ENCODE results near the gene KCNH2. TPM values are rescaled to one million over a fixed set of nuclear protein-coding genes. Genes with fewer than 3 reads are reported as not detected.
"Not testable (repeated sequence)": the region's sequence is repeated elsewhere in the genome, so short reads cannot be mapped to it uniquely, and the experiment has no call there.

KCNH2 gene
- total and polyA plus RNA-seq, 2 of the 13 experiments (the other 11 are each of a cell fraction or from before 2014, with no cell fraction given) = 0.09 to 0.11 TPM

DNA sequence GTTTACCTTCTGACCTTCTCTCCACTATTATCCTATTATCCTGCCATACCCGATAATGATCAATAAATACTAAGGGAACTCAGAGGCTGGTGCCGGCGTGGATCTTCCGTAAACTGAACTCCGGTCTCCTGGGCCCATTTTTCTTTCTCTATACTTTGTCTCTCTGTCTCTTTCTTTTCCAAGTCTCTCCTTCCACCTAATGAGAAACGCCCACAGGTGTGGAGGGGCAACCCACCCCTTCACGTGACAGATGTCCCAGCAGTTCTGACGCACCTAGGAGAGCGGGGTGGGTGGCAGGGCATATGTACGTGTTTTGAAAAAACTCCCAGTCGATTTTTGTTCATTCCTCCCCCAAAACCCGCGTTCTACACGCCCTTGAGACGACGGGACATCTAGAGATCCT, 49.6 kb upstream of the KCNH2 start:
- ChIA-PET POLR2A (interaction anchor here (1.0 to 2.1 kb wide), 15 partner anchors 8 to 659 kb away, joined by 3 to 35 read pairs (median 4); partner anchors contain the start of genes FASTK, NUB1, REPIN1 and TMUB1), CTCF (ENCODE audit: low intra/inter-chr PET ratio, low total read pairs) (interaction anchor here (0.9 kb wide), 2 partner anchors 28 to 52 kb away, joined by 3 read pairs; partner anchors contain the start of gene FASTK)
- TF ChIP-seq, protein P1, sequence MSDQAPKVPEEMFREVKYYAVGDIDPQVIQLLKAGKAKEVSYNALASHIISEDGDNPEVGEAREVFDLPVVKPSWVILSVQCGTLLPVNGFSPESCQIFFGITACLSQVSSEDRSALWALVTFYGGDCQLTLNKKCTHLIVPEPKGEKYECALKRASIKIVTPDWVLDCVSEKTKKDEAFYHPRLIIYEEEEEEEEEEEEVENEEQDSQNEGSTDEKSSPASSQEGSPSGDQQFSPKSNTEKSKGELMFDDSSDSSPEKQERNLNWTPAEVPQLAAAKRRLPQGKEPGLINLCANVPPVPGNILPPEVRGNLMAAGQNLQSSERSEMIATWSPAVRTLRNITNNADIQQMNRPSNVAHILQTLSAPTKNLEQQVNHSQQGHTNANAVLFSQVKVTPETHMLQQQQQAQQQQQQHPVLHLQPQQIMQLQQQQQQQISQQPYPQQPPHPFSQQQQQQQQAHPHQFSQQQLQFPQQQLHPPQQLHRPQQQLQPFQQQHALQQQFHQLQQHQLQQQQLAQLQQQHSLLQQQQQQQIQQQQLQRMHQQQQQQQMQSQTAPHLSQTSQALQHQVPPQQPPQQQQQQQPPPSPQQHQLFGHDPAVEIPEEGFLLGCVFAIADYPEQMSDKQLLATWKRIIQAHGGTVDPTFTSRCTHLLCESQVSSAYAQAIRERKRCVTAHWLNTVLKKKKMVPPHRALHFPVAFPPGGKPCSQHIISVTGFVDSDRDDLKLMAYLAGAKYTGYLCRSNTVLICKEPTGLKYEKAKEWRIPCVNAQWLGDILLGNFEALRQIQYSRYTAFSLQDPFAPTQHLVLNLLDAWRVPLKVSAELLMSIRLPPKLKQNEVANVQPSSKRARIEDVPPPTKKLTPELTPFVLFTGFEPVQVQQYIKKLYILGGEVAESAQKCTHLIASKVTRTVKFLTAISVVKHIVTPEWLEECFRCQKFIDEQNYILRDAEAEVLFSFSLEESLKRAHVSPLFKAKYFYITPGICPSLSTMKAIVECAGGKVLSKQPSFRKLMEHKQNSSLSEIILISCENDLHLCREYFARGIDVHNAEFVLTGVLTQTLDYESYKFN (CRISPR knock-in tag; conservative IDR thresholded peaks at IDR 0.05) = 0 out of 2 replicates have a peak, but pooled peaks have one; percentile 4
- Histone ChIP-seq H3K4me1 (ENCODE audit: insufficient read depth, low read length) (peaks cover 29% of the 10 kb centered on the region), H3K27me3 (ENCODE audit: control insufficient read depth in 1 of 2, insufficient read depth in 2 of 2, low read length in 2 of 2) (peaks cover 10 to 35% of the 10 kb centered on the region in 2 experiments; a peak in 4 of 5 replicates), H3K4me2 (ENCODE audit: low read depth, low read length) (peak overlapping the region; percentile 92), H3K9ac (ENCODE audit: insufficient read depth, low read depth, low read length) (peak overlapping the region; percentile 33; the same call in 1 of the 2 replicates), H3K4me3 (replicated peaks in 1 of 3; ENCODE audit: insufficient read depth in 1 of 3, low read depth in 2 of 3, low read length in 3 of 3) (peak overlapping the region; percentile 31 to 88 (median 49); a peak in 5 of 6 replicates)
- ATAC-seq; BruUV-seq (replicated peaks); H3K36me3 ChIP-seq (replicated peaks in 1 of 2; ENCODE audit: control insufficient read depth in 1 of 2, insufficient read depth in 2 of 2, low read length in 2 of 2); in situ Hi-C loops (cut with HindIII; ENCODE audit: extremely low pct_ligation_motif_present, low pct_unique_long_range_greater_than_20kb); H3K79me2 ChIP-seq (ENCODE audit: insufficient read depth, low read length); H3K9me3 ChIP-seq (ENCODE audit: low read length); H2AFZ ChIP-seq (ENCODE audit: low read length); H3K27ac ChIP-seq (ENCODE audit: extremely low read length, insufficient read depth, low read length); FAIRE-seq; H4K20me1 ChIP-seq (ENCODE audit: insufficient read depth, low read length); DNase-seq (ENCODE audit: low spot score): not testable (repeated sequence)
- intact Hi-C loops (cut with micrococcal nuclease; ENCODE audit: unreplicated experiment) = loop anchor here (1.0 to 10.0 kb wide), 3 partner anchors 31 to 1413 kb away; no protein-coding TSS in a partner anchor
- 4% methylated on average over 16 of the region's 16 CpGs for whole genome bisulfite sequencing (ENCODE audit: low lambda C conversion rate)

DNA sequence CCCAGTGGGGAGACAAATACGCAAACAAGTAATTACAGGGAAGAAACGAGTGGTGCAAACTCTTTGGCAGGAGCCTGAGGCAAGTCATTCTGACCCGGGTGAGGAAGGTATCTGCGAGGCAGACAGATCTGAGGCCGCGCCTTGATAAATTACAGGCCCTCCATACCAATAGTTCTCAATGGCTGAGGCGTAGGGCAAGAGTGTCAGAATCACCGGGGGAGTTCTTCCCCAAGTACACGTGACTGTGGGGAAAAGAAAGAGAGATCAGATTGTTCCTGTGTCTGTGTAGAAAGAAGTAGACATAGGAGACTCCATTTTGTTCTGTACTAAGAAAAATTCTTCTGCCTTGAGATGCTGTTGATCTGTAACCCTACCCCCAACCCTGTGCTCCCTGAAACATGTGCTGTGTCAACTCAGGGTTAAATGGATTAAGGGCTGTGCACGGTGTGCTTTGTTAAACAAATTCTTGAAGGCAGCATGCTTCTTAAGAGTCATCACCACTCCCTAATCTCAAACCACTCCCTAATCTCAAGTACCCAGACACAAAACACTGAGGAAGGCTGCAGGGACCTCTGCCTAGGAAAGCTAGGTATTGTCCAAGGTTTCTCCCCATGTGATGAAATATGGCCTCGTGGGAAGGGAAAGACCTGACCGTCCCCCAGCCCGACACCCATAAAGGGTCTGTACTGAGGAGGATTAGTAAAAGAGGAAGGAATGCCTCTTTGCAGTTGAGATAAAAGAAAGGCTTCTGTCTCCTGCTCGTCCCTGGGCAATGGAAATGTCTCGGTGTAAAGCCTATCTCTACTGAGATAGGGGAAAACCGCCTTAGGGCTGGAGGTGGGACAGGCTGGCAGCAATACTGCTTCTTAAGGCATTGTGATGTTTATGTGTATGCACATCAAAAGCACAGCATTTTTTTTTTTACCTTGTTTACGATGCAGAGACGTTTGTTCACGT, 48.9 kb upstream of the KCNH2 start:
- DNase-seq (ENCODE audit: low spot score); in situ Hi-C loops (cut with HindIII; ENCODE audit: extremely low pct_ligation_motif_present, low pct_unique_long_range_greater_than_20kb); H3K9me3 ChIP-seq (ENCODE audit: low read length); H3K27ac ChIP-seq (ENCODE audit: extremely low read length, insufficient read depth, low read length); H3K79me2 ChIP-seq (ENCODE audit: insufficient read depth, low read length); H4K20me1 ChIP-seq (ENCODE audit: insufficient read depth, low read length); H3K36me3 ChIP-seq (replicated peaks in 1 of 2; ENCODE audit: control insufficient read depth in 1 of 2, insufficient read depth in 2 of 2, low read length in 2 of 2); H2AFZ ChIP-seq (ENCODE audit: low read length); FAIRE-seq; BruUV-seq (replicated peaks); ATAC-seq; H3K9ac ChIP-seq (ENCODE audit: insufficient read depth, low read depth, low read length): not testable (repeated sequence)
- WGBS (ENCODE audit: low lambda C conversion rate) = 22% methylated on average over 19 of the region's 19 CpGs
- Histone ChIP-seq H3K4me2 (ENCODE audit: low read depth, low read length) (peak overlapping the region; percentile 92), H3K4me3 (replicated peaks in 1 of 3; ENCODE audit: insufficient read depth in 1 of 3, low read depth in 2 of 3, low read length in 3 of 3) (peak overlapping the region in 1 of 3 experiments; percentile 88; a peak in 2 of 6 replicates), H3K4me1 (ENCODE audit: insufficient read depth, low read length) (peaks cover 29% of the 10 kb centered on the region), H3K27me3 (ENCODE audit: control insufficient read depth in 1 of 2, insufficient read depth in 2 of 2, low read length in 2 of 2) (peaks cover 10 to 40% of the 10 kb centered on the region in 2 experiments; a peak in 4 of 5 replicates)
- ChIA-PET CTCF (ENCODE audit: low intra/inter-chr PET ratio, low total read pairs) (interaction anchor here (0.9 kb wide), 1 partner anchor 53 kb away, joined by 3 read pairs; the partner anchor contains the start of gene FASTK), POLR2A (interaction anchor here (0.8 to 2.1 kb wide), 11 partner anchors 7 to 658 kb away, joined by 3 to 35 read pairs (median 4); partner anchors contain the start of genes REPIN1 and TMUB1)
- intact Hi-C loops (cut with micrococcal nuclease; ENCODE audit: unreplicated experiment) = loop anchor here (10.0 kb wide), 1 partner anchor 1412 kb away; no protein-coding TSS in a partner anchor

Measured in HepG2 (cell line).